ENCODE measurements around the gene JADE3. TPM values are rescaled to one million over a fixed set of nuclear protein-coding genes. Genes with fewer than 3 reads are reported as not detected.

Gene JADE3
- total RNA-seq, 1 experiment from 2014 or later, result 14.3 TPM

DNA sequence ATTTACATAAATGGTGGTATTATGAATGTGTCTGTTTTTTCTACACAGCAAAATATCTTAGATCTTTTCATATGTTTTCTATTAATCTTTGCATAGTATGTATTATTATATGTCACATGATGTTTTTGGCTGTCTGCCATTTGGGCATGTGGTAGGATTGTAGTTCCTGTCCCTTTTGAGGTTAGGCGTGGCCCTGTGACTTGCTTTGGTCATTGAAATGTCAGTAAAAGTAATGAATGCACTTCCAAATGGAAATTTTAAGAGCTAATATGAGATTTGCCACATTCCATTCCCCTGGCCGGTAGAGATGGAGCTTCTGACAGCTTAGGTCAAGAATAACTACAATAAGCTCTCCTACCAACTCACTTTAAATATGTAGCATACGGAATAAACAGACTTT, 45.1 kb downstream of the JADE3 start:
- Histone ChIP-seq H3K79me2 (ENCODE audit: insufficient read depth, low read length) (0 out of 2 replicates have a peak, but pooled peaks cover 4% of the 10 kb centered on the region), H3K4me3 (replicated peaks in 1 of 2; ENCODE audit: low read depth in 1 of 2, low read length in 2 of 2) (no peak overlapping the region)
- no peak for DNase-seq (ENCODE audit: low read depth, low spot score)

DNA sequence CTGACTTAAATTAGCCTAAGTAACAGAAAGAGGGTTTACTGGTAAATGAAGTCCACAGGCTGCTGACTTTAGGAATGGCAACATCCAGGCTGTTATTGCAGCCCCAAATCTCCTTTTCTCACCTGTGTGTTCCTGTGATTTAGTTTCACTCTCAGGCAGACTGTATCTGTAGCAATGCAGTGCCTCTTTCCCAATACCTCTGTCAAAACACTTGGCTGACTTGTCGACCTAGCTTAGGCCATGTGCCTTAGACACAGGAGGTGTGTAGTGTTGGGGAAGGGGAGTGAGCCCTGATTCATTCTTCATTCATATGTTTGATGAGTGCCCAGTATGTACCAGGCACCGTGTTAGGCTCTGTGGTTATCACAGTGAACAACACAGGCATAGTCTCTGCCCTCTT, 46.9 kb downstream of the JADE3 start:
- POLR2A ChIA-PET, result no interaction called here
- Histone ChIP-seq H3K4me2 (ENCODE audit: low read length) (no peak overlapping the region), H3K9me3 (ENCODE audit: control insufficient read depth in 1 of 2, insufficient read depth in 1 of 2, low read depth in 1 of 2, low read length in 2 of 2) (no peaks in the 10 kb centered on the region), H3K9ac (ENCODE audit: low read length) (no peak overlapping the region), H4K20me1 (ENCODE audit: insufficient read depth) (no peaks in the 10 kb centered on the region), H3K9me2 (ENCODE audit: insufficient read depth) (no peaks in the 10 kb centered on the region), H3K79me2 (ENCODE audit: insufficient read depth, low read length) (0 out of 2 replicates have a peak, but pooled peaks cover 4% of the 10 kb centered on the region), H3K4me1 (ENCODE audit: control insufficient read depth in 1 of 2, insufficient read depth in 2 of 2, low read length in 2 of 2) (peaks cover 13 to 14% of the 10 kb centered on the region in 2 experiments), H3K4me3 (replicated peaks in 1 of 2; ENCODE audit: low read depth in 1 of 2, low read length in 2 of 2) (no peak overlapping the region), H3K27me3 (ENCODE audit: insufficient read depth, low read length) (no peaks in the 10 kb centered on the region), H2AFZ (ENCODE audit: low read depth, low read length, poor library complexity, severe bottlenecking) (no peak overlapping the region), H3K27ac (ENCODE audit: low read depth, low read length) (no peak overlapping the region), H3K36me3 (ENCODE audit: control insufficient read depth in 1 of 2, insufficient read depth in 2 of 2, low read length in 2 of 2) (no peaks in the 10 kb centered on the region)
- CTCF ChIA-PET, result no interaction called here
- DNase-seq (ENCODE audit: low read depth, low spot score), result no peak
- RAD21 ChIA-PET (ENCODE audit: low non-redundant PET in 1 of 2, low total read pairs in 2 of 2, uncharacterized antibody in 2 of 2, unreplicated experiment in 2 of 2), result no interaction called here
- no peak for ATAC-seq
- BruUV-seq (replicated peaks), result no TSS peak
- intact Hi-C loops (cut with micrococcal nuclease), result no loop called here
- no peak for TF ChIP-seq EZH2 (IDR thresholded peaks at IDR 0.05)

More for the DNA sequence above, 45.1 kb downstream of the JADE3 start:
- no TSS peak for BruUV-seq (replicated peaks)
- H3K9ac ChIP-seq (ENCODE audit: low read length), result no peak overlapping the region
- intact Hi-C loops (cut with micrococcal nuclease), result no loop called here
- ChIA-PET CTCF (no interaction called here), RAD21 (ENCODE audit: low non-redundant PET in 1 of 2, low total read pairs in 2 of 2, uncharacterized antibody in 2 of 2, unreplicated experiment in 2 of 2) (no interaction called here), POLR2A (no interaction called here)
- H3K4me2 ChIP-seq (ENCODE audit: low read length), result no peak overlapping the region
- no peaks in the 10 kb centered on the region for H3K9me3 ChIP-seq (ENCODE audit: control insufficient read depth in 1 of 2, insufficient read depth in 1 of 2, low read depth in 1 of 2, low read length in 2 of 2)
- H3K27ac ChIP-seq (ENCODE audit: low read depth, low read length), result no peak overlapping the region
- H3K36me3 ChIP-seq (ENCODE audit: control insufficient read depth in 1 of 2, insufficient read depth in 2 of 2, low read length in 2 of 2), result no peaks in the 10 kb centered on the region
- H3K27me3 ChIP-seq (ENCODE audit: insufficient read depth, low read length), result no peaks in the 10 kb centered on the region
- H3K4me1 ChIP-seq (ENCODE audit: control insufficient read depth in 1 of 2, insufficient read depth in 2 of 2, low read length in 2 of 2), result peaks cover 5 to 9% of the 10 kb centered on the region in 2 experiments; a peak in 2 of 4 replicates
- H2AFZ ChIP-seq (ENCODE audit: low read depth, low read length, poor library complexity, severe bottlenecking), result no peak overlapping the region
- H4K20me1 ChIP-seq (ENCODE audit: insufficient read depth), result no peaks in the 10 kb centered on the region
- no peak for ATAC-seq
- no peaks in the 10 kb centered on the region for H3K9me2 ChIP-seq (ENCODE audit: insufficient read depth)
- TF ChIP-seq, protein P1, sequence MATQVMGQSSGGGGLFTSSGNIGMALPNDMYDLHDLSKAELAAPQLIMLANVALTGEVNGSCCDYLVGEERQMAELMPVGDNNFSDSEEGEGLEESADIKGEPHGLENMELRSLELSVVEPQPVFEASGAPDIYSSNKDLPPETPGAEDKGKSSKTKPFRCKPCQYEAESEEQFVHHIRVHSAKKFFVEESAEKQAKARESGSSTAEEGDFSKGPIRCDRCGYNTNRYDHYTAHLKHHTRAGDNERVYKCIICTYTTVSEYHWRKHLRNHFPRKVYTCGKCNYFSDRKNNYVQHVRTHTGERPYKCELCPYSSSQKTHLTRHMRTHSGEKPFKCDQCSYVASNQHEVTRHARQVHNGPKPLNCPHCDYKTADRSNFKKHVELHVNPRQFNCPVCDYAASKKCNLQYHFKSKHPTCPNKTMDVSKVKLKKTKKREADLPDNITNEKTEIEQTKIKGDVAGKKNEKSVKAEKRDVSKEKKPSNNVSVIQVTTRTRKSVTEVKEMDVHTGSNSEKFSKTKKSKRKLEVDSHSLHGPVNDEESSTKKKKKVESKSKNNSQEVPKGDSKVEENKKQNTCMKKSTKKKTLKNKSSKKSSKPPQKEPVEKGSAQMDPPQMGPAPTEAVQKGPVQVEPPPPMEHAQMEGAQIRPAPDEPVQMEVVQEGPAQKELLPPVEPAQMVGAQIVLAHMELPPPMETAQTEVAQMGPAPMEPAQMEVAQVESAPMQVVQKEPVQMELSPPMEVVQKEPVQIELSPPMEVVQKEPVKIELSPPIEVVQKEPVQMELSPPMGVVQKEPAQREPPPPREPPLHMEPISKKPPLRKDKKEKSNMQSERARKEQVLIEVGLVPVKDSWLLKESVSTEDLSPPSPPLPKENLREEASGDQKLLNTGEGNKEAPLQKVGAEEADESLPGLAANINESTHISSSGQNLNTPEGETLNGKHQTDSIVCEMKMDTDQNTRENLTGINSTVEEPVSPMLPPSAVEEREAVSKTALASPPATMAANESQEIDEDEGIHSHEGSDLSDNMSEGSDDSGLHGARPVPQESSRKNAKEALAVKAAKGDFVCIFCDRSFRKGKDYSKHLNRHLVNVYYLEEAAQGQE (IDR thresholded peaks at IDR 0.05; ENCODE audit: low read depth), result no peak
- TF ChIP-seq POLR2A (IDR thresholded peaks at IDR 0.05; ENCODE audit: borderline replicate concordance, extremely low read depth, insufficient read depth, insufficient read length), result no peak

All from HCT116 (cell line).